ENCODE data around the gene KCNIP4. TPM values are rescaled to one million over a fixed set of nuclear protein-coding genes. Genes with fewer than 3 reads are reported as not detected.
A peak's percentile ranks its signal among the peaks of the same experiment; 100 is the strongest.

Gene KCNIP4
- total and polyA plus RNA-seq, 12 donors, result 0.44 to 4.1 (median 1.6) TPM

GRCh38 chr4:20724915-20725314 is 1223.7 kb downstream of the KCNIP4 start:
- peaks cover 0 to 54% of the 10 kb centered on the region in 2 donors for H3K36me3 ChIP-seq (replicated peaks in 1 of 2)
- intact Hi-C loops (cut with DNase I), result no loop called here

GRCh38 chr4:20723463-20723862 is 1225.1 kb downstream of the KCNIP4 start:
- intact Hi-C loops (cut with DNase I), result no loop called here
- no peak overlapping the region for H3K4me3 ChIP-seq
- no peaks in the 10 kb centered on the region for H3K4me1 ChIP-seq (replicated peaks in 1 of 2)
- H3K27ac ChIP-seq, result no peak overlapping the region
- 82 to 94% (median 89%) methylated on average over 3 of the region's 3 CpGs for WGBS, 4 donors
- H3K36me3 ChIP-seq (replicated peaks in 1 of 2), result peaks cover 0 to 53% of the 10 kb centered on the region in 2 donors
- DNase-seq, result no peak
- no peaks in the 10 kb centered on the region for H3K27me3 ChIP-seq
- no peak for TF ChIP-seq POLR2A (IDR thresholded peaks at IDR 0.05)
- no peak for TF ChIP-seq CTCF (IDR thresholded peaks at IDR 0.05)
- no peaks in the 10 kb centered on the region for H3K9me3 ChIP-seq (replicated peaks in 1 of 3)

More at GRCh38 chr4:20724915-20725314, 1223.7 kb downstream of the KCNIP4 start:
- Histone ChIP-seq H3K9me3 (replicated peaks in 1 of 3) (no peaks in the 10 kb centered on the region), H3K4me3 (no peak overlapping the region), H3K27me3 (no peaks in the 10 kb centered on the region), H3K27ac (no peak overlapping the region), H3K4me1 (replicated peaks in 1 of 2) (no peaks in the 10 kb centered on the region)
- TF ChIP-seq POLR2A (IDR thresholded peaks at IDR 0.05), result no peak
- TF ChIP-seq CTCF (IDR thresholded peaks at IDR 0.05), result no peak
- DNase-seq, result no peak
- WGBS, 4 donors, result 65 to 95% (median 78%) methylated on average over 6 of the region's 6 CpGs

- Histone ChIP-seq H3K36me3 (replicated peaks in 1 of 2) (peaks cover 0 to 50% of the 10 kb centered on the region in 2 donors), H3K27ac (no peak overlapping the region), H3K4me1 (replicated peaks in 1 of 2) (no peaks in the 10 kb centered on the region), H3K9me3 (replicated peaks in 1 of 3) (no peaks in the 10 kb centered on the region), H3K27me3 (no peaks in the 10 kb centered on the region), H3K4me3 (no peak overlapping the region)
- DNase-seq, result no peak
- intact Hi-C loops (cut with DNase I), result no loop called here
- 58 to 95% (median 76%) methylated on average over 3 of the region's 3 CpGs for WGBS, 4 donors
- TF ChIP-seq CTCF (IDR thresholded peaks at IDR 0.05) (no peak), POLR2A (IDR thresholded peaks at IDR 0.05) (no peak)
These were observed 1225.6 kb downstream of the KCNIP4 start for GRCh38 chr4:20723019-20723418.

GRCh38 chr4:20711335-20711734 is 1237.2 kb downstream of the KCNIP4 start:
- WGBS, 4 donors, result 49 to 54% (median 52%) methylated on average over 2 of the region's 2 CpGs
- no peak overlapping the region for H3K27ac ChIP-seq

More at GRCh38 chr4:20711335-20711734, 1237.2 kb downstream of the KCNIP4 start:
- H3K27me3 ChIP-seq, result no peaks in the 10 kb centered on the region
- no peak overlapping the region for H3K4me3 ChIP-seq
- peaks cover 0 to 24% of the 10 kb centered on the region in 2 donors for H3K36me3 ChIP-seq (replicated peaks in 1 of 2)
- TF ChIP-seq POLR2A (IDR thresholded peaks at IDR 0.05) (no peak), CTCF (IDR thresholded peaks at IDR 0.05) (no peak)
- no peaks in the 10 kb centered on the region for H3K9me3 ChIP-seq (replicated peaks in 1 of 3)
- DNase-seq, result peak in 1 of 7 donors; percentile 37
- H3K4me1 ChIP-seq (replicated peaks in 1 of 2), result peaks cover 0 to 8% of the 10 kb centered on the region in 2 donors
- intact Hi-C loops (cut with DNase I), result no loop called here
